ENCODE results near the gene OASL. TPM values are rescaled to one million over a fixed set of nuclear protein-coding genes. Genes with fewer than 3 reads are reported as not detected.

Gene OASL
- total RNA-seq, 1 donor from 2014 or later = 21.1 TPM

GRCh38 chr12:121061831-121062230 is 22.8 kb upstream of the OASL start:
- intact Hi-C loops (cut with DNase I) = no loop called here

GRCh38 chr12:121060149-121061001 is 21.3 kb upstream of the OASL start:
- Histone ChIP-seq H3K27ac (peak overlapping the region; percentile 81), H3K36me3 (no peaks in the 10 kb centered on the region), H3K4me3 (peak overlapping the region; percentile 47), H3K9me3 (no peaks in the 10 kb centered on the region), H3K4me1 (peaks cover 13% of the 10 kb centered on the region), H3K27me3 (ENCODE audit: low read depth) (no peaks in the 10 kb centered on the region)
- ATAC-seq (peak; percentile 86 to 91), DNase-seq (peak; percentile 57)
- peak; percentile 42 for TF ChIP-seq CTCF (IDR thresholded peaks at IDR 0.05)
- intact Hi-C loops (cut with DNase I) = no loop called here

More at GRCh38 chr12:121061831-121062230, 22.8 kb upstream of the OASL start:
- Histone ChIP-seq H3K36me3 (no peaks in the 10 kb centered on the region), H3K4me3 (no peak overlapping the region), H3K27me3 (ENCODE audit: low read depth) (no peaks in the 10 kb centered on the region), H3K9me3 (no peaks in the 10 kb centered on the region), H3K27ac (no peak overlapping the region), H3K4me1 (peaks cover 13% of the 10 kb centered on the region)
- ATAC-seq = no peak
- no peak for TF ChIP-seq CTCF (IDR thresholded peaks at IDR 0.05)
- DNase-seq = no peak

- no peak for DNase-seq
- Histone ChIP-seq H3K9me3 (no peaks in the 10 kb centered on the region), H3K4me3 (no peak overlapping the region), H3K27ac (peak overlapping the region; percentile 81), H3K4me1 (peaks cover 13% of the 10 kb centered on the region), H3K27me3 (ENCODE audit: low read depth) (no peaks in the 10 kb centered on the region), H3K36me3 (no peaks in the 10 kb centered on the region)
- peak in 1 of 2 donors; percentile 42 for ATAC-seq
- intact Hi-C loops (cut with DNase I) = no loop called here
- TF ChIP-seq CTCF (IDR thresholded peaks at IDR 0.05) = no peak
These were observed 20.2 kb upstream of the OASL start for GRCh38 chr12:121059031-121059898.

GRCh38 chr12:121057794-121058193 is 18.7 kb upstream of the OASL start:
- no peaks in the 10 kb centered on the region for H3K36me3 ChIP-seq
- no peak for TF ChIP-seq CTCF (IDR thresholded peaks at IDR 0.05)
- no peak overlapping the region for H3K27ac ChIP-seq
- DNase-seq (no peak), ATAC-seq (no peak)
- H3K27me3 ChIP-seq (ENCODE audit: low read depth) = no peaks in the 10 kb centered on the region
- H3K9me3 ChIP-seq = no peaks in the 10 kb centered on the region
- peaks cover 13% of the 10 kb centered on the region for H3K4me1 ChIP-seq
- intact Hi-C loops (cut with DNase I) = no loop called here
- no peak overlapping the region for H3K4me3 ChIP-seq

GRCh38 chr12:121053706-121054105 is 14.7 kb upstream of the OASL start:
- Histone ChIP-seq H3K36me3 (no peaks in the 10 kb centered on the region), H3K4me3 (no peak overlapping the region), H3K4me1 (no peaks in the 10 kb centered on the region), H3K27me3 (ENCODE audit: low read depth) (no peaks in the 10 kb centered on the region), H3K9me3 (no peaks in the 10 kb centered on the region), H3K27ac (no peak overlapping the region)
- intact Hi-C loops (cut with DNase I) = no loop called here
- no peak for ATAC-seq
- DNase-seq = no peak
- TF ChIP-seq CTCF (IDR thresholded peaks at IDR 0.05) = no peak
